NCI-H1092 treated with DMSO at 0.1 percent for 48 hours (cell line): ENCODE results near the gene EXOC3.

Experiments used
- DNase-seq: peaks from one replicate; lab custom pipeline; 2025; lab: John Stamatoyannopoulos, UW

Gene EXOC3

GRCh38 chr5:457195-457961 lies 14.4 kb downstream of the EXOC3 start:
- DNase-seq: no peak

GRCh38 chr5:458547-459353 lies 15.8 kb downstream of the EXOC3 start:
- no peak for DNase-seq

- no peak for DNase-seq
These were observed 16.7 kb downstream of the EXOC3 start for GRCh38 chr5:459562-460272.

- DNase-seq: no peak
These were observed 17.3 kb downstream of the EXOC3 start for GRCh38 chr5:460273-460625.

- DNase-seq: no peak
These were observed 19.1 kb downstream of the EXOC3 start for GRCh38 chr5:462051-462481.

- no peak for DNase-seq
These were observed 20.3 kb downstream of the EXOC3 start for GRCh38 chr5:463301-463700.

- no peak for DNase-seq
These were observed 21.0 kb downstream of the EXOC3 start for GRCh38 chr5:463952-464351.

GRCh38 chr5:464446-464842 lies 21.5 kb downstream of the EXOC3 start:
- DNase-seq: no peak

- DNase-seq: no peak
These were observed 22.0 kb downstream of the EXOC3 start for GRCh38 chr5:464843-465590.

- DNase-seq: no peak
These were observed 22.8 kb downstream of the EXOC3 start for GRCh38 chr5:465591-466403.

- DNase-seq: no peak
These were observed 23.8 kb downstream of the EXOC3 start for GRCh38 chr5:466661-467310.

- DNase-seq: no peak
These were observed 25.4 kb downstream of the EXOC3 start for GRCh38 chr5:468401-468800.

- DNase-seq: no peak
These were observed 26.9 kb downstream of the EXOC3 start for GRCh38 chr5:469752-470483.

- no peak for DNase-seq
These were observed 28.2 kb downstream of the EXOC3 start for GRCh38 chr5:470961-471749.

GRCh38 chr5:471750-472058 lies 28.7 kb downstream of the EXOC3 start:
- DNase-seq: no peak

- DNase-seq: peak; percentile 25
These were observed 29.2 kb downstream of the EXOC3 start for GRCh38 chr5:472076-472655.

- DNase-seq: peak; percentile 90
These were observed 29.9 kb downstream of the EXOC3 start for GRCh38 chr5:472656-473550.
